Neural cell (in vitro differentiated cells): ENCODE results near the gene ZNF527.

ENCODE experiments used
- SMC3 ChIP-seq: fragments of 450-650 bp; conservative IDR thresholded peaks from 2 replicates; pipeline ENCODE4 v1.6.1; 2014; ENCODE audit warnings: antibody characterized with exemption, mild to moderate bottlenecking, moderate library complexity; ENCODE audit not compliant: poor library complexity
- TAF1 ChIP-seq: IDR thresholded peaks from 2 replicates; pipeline ENCODE4 v1.6.1; 2012; ENCODE audit warnings: low read depth

- TF ChIP-seq SMC3: no peak
- TF ChIP-seq TAF1: no peak
Observed at GRCh38 chr19:37333457-37333856, 37.4 kb upstream of the ZNF527 start.
